ENCODE measurements around the gene FUCA2.
"Not testable (repeated sequence)": the region's sequence is repeated elsewhere in the genome, so short reads cannot be mapped to it uniquely, and the experiment has no call there.

The FUCA2 gene

DNA sequence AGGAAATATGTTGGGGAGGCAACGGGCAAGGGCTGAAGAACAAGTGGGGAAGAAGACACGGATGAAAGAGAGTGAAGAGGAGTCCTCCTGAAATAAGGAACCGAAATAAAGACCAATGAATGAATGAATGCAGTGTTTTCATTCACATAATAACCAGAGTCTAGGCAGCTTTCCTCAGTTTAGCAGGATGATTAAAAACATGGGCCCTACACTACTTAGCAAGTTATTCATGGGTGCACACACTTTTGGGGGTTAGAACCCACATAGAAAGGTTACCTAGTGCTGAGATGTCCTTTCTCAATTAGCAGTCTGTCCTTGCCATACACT lies 5.9 kb upstream of the FUCA2 start:
- Histone ChIP-seq H3K4me3 (ENCODE audit: low read depth in 1 of 2, low read length in 2 of 2) (no peak overlapping the region), H3K27me3 (ENCODE audit: control insufficient read depth in 1 of 2, insufficient read depth in 2 of 2, low read length in 2 of 2) (no peaks in the 10 kb centered on the region), H3K4me1 (ENCODE audit: control insufficient read depth in 1 of 2, insufficient read depth in 2 of 2, low read length in 2 of 2) (peaks cover 1 to 30% of the 10 kb centered on the region in 2 donors), H3K27ac (ENCODE audit: low read depth, low read length) (no peak overlapping the region), H3K36me3 (ENCODE audit: control insufficient read depth in 1 of 2, insufficient read depth in 2 of 2, low read length in 2 of 2) (no peaks in the 10 kb centered on the region), H3K9me3 (ENCODE audit: control insufficient read depth in 1 of 2, low read length in 2 of 2) (no peaks in the 10 kb centered on the region), H3K9ac (ENCODE audit: low read depth in 1 of 2, low read length in 2 of 2) (no peak overlapping the region)

DNA sequence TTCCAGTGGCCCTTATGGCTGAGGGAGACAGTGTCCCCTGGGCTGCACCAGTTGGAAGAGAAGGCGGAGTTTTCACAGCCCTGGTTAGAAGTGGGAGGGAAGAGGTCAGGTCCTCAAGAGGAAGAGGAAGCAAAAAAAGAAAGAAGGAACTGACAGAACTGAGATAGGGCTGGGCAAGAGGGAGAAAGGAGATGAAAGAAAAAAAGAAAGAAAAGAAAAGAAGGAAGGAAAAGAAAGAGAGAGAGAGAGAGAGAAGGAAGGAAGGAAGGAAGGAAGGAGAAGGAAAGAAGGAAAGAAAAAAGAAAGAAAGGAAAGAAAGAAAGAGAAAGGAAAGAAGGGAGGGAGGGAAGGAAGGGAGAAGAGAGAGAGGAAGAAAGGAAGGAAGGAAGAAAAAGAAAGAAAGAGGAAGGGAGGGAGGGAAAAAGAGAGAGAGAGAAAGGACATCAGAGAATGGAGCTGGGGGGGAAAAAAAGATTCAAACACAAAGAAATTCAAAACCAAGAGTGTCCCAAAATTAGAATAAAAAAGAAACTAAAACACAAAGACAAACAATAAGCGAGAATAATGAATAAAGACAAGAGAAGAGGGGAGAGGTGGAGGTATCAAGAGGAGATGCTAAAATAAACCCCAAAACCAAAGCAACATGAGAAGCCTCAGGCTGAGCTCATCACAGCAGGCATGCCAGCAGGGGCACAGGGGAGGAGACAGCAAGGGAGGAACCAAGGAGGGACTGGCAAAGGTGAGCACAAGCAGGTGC lies 5.3 kb upstream of the FUCA2 start:
- no peak overlapping the region for H3K9ac ChIP-seq (ENCODE audit: low read depth in 1 of 2, low read length in 2 of 2)
- no peak overlapping the region for H3K4me3 ChIP-seq (ENCODE audit: low read depth in 1 of 2, low read length in 2 of 2)
- H3K36me3 ChIP-seq (ENCODE audit: control insufficient read depth in 1 of 2, insufficient read depth in 2 of 2, low read length in 2 of 2): no peaks in the 10 kb centered on the region
- no peak overlapping the region for H3K27ac ChIP-seq (ENCODE audit: low read depth, low read length)
- H3K4me1 ChIP-seq (ENCODE audit: control insufficient read depth in 1 of 2, insufficient read depth in 2 of 2, low read length in 2 of 2): peaks cover 4 to 28% of the 10 kb centered on the region in 2 donors
- H3K9me3 ChIP-seq (ENCODE audit: control insufficient read depth in 1 of 2, low read length in 2 of 2): no peaks in the 10 kb centered on the region
- no peaks in the 10 kb centered on the region for H3K27me3 ChIP-seq (ENCODE audit: control insufficient read depth in 1 of 2, insufficient read depth in 2 of 2, low read length in 2 of 2)

DNA sequence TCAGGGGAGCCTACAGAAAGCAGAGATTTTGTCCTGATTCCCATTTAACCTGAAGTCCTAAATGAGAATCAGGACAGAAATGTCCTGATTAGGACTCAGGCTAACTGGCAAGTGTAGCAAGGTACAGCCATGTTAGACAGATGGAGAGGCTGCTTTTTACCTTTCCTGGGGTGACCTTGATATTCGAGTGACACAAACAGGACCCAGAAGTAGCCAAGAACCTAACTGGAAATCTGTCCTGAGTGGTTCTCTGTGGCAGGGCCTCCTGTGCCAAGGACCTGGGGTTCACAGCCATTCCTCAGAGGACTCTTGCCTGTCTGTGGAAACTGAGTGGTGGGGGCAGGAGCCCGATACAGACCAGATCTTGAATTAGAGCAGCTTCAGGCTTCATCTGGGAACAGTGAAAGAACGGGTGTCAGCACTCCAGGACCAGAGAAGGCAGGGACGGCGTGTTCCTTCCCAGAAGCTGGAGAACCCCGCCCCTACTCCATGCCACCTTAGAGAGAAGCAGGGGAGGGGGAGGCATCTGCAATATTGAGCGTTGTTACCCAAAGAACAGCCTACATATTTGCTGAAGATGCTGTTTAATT lies 4.3 kb upstream of the FUCA2 start:
- H3K4me1 ChIP-seq (ENCODE audit: control insufficient read depth in 1 of 2, insufficient read depth in 2 of 2, low read length in 2 of 2): peaks cover 9 to 23% of the 10 kb centered on the region in 2 donors
- H3K27me3 ChIP-seq (ENCODE audit: control insufficient read depth in 1 of 2, insufficient read depth in 2 of 2, low read length in 2 of 2): no peaks in the 10 kb centered on the region
- H3K9ac ChIP-seq (ENCODE audit: low read depth in 1 of 2, low read length in 2 of 2): no peak overlapping the region
- H3K9me3 ChIP-seq (ENCODE audit: control insufficient read depth in 1 of 2, low read length in 2 of 2): no peaks in the 10 kb centered on the region
- H3K27ac ChIP-seq (ENCODE audit: low read depth, low read length): no peak overlapping the region
- no peak overlapping the region for H3K4me3 ChIP-seq (ENCODE audit: low read depth in 1 of 2, low read length in 2 of 2)
- H3K36me3 ChIP-seq (ENCODE audit: control insufficient read depth in 1 of 2, insufficient read depth in 2 of 2, low read length in 2 of 2): no peaks in the 10 kb centered on the region

DNA sequence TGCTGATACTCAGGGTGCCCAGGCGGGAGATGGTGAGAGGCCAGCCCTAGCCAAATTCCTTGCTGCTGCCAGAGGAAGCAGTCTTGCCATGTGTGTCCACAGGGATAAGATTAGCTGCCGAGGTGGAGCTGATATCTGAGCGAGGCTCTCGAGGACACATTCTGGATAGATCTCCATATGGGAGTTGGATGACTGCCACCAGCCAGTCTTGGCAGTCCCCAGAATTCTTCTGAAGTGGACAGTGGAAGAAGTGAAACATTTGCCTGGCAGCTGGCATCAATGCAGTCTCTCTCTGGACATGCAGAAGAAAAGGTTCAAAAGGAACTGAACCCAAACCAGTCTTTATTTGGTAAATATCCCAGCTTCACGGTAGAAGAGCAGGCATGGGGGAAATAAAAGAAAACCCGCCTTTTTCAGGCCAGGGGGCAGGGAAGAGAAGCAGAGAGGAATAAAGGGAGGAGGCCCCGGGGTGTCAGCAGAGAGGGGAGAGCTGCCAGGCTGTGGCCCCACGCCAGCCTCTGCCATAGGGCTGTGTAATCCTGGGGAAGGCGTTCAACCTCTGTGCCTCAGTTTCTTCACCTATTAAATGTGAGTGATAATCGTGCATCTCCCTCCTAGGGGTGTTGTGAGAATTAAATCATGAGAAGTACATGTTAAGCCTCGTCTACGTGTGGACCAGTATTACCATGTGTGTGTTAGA lies 3.7 kb upstream of the FUCA2 start:
- Histone ChIP-seq H3K4me3 (ENCODE audit: low read depth in 1 of 2, low read length in 2 of 2) (no peak overlapping the region), H3K27ac (ENCODE audit: low read depth, low read length) (no peak overlapping the region)

DNA sequence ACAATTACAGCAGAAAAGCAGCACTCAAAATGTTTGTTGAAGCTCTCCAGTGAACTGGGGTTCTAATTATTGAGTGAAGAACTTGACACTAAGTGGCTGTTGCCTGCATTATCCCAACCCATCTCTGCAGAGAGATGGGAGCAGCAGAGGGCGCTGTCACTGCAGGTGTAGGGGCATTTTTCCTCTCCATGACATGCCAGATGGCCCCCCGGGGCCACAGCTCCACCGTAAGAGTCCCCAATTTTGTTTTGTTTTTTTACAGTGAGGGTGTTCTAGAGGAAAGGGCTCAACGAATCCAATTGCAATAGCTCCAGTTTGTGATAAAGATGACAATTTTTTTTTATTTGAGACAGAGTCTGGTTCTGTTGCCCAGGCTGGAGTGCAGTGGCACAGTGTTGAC lies 1.9 kb upstream of the FUCA2 start:
- no peaks in the 10 kb centered on the region for H3K27me3 ChIP-seq (ENCODE audit: control insufficient read depth in 1 of 2, insufficient read depth in 2 of 2, low read length in 2 of 2)
- H3K36me3 ChIP-seq (ENCODE audit: control insufficient read depth in 1 of 2, insufficient read depth in 2 of 2, low read length in 2 of 2): peaks cover 0 to 1% of the 10 kb centered on the region in 2 donors
- H3K9me3 ChIP-seq (ENCODE audit: control insufficient read depth in 1 of 2, low read length in 2 of 2): no peaks in the 10 kb centered on the region
- peaks cover 20 to 38% of the 10 kb centered on the region in 2 donors for H3K4me1 ChIP-seq (ENCODE audit: control insufficient read depth in 1 of 2, insufficient read depth in 2 of 2, low read length in 2 of 2)
- no peak overlapping the region for H3K9ac ChIP-seq (ENCODE audit: low read depth in 1 of 2, low read length in 2 of 2)
- H3K27ac ChIP-seq (ENCODE audit: low read depth, low read length): no peak overlapping the region
- H3K4me3 ChIP-seq (ENCODE audit: low read depth in 1 of 2, low read length in 2 of 2): no peak overlapping the region

More for the DNA sequence above, 3.7 kb upstream of the FUCA2 start:
- Histone ChIP-seq H3K9ac (ENCODE audit: low read depth in 1 of 2, low read length in 2 of 2) (no peak overlapping the region), H3K4me1 (ENCODE audit: control insufficient read depth in 1 of 2, insufficient read depth in 2 of 2, low read length in 2 of 2) (peaks cover 15 to 26% of the 10 kb centered on the region in 2 donors), H3K36me3 (ENCODE audit: control insufficient read depth in 1 of 2, insufficient read depth in 2 of 2, low read length in 2 of 2) (no peaks in the 10 kb centered on the region), H3K27me3 (ENCODE audit: control insufficient read depth in 1 of 2, insufficient read depth in 2 of 2, low read length in 2 of 2) (no peaks in the 10 kb centered on the region), H3K9me3 (ENCODE audit: control insufficient read depth in 1 of 2, low read length in 2 of 2) (no peaks in the 10 kb centered on the region)

DNA sequence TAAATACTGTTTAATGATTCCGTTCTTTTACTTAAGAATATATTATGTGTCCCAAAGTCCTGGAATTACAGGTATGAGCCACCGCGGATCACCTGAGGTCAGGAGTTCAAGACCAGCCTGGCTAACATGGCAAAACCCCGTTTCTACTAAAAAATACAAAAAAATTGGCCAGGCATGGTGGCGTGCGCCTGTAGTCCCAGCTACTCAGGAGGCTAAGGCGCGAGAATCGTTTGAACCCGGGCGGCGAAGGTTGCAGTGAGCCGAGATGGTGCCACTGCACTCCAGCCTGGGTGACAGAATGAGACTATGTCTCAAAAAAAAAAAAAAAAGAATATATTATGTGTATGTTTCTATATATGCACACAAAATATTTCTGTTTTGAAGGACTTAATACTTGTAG lies 1.2 kb downstream of the FUCA2 start:
- Histone ChIP-seq H3K4me1 (ENCODE audit: control insufficient read depth in 1 of 2, insufficient read depth in 2 of 2, low read length in 2 of 2) (peaks cover 20 to 28% of the 10 kb centered on the region in 2 donors), H3K9ac (ENCODE audit: low read depth in 1 of 2, low read length in 2 of 2) (peak overlapping the region; percentile 72 to 93), H3K4me3 (ENCODE audit: low read depth in 1 of 2, low read length in 2 of 2) (peak overlapping the region; percentile 84 to 96), H3K36me3 (ENCODE audit: control insufficient read depth in 1 of 2, insufficient read depth in 2 of 2, low read length in 2 of 2) (peaks cover 12 to 20% of the 10 kb centered on the region in 2 donors)
- H3K9me3 ChIP-seq (ENCODE audit: control insufficient read depth in 1 of 2, low read length in 2 of 2); H3K27ac ChIP-seq (ENCODE audit: low read depth, low read length); H3K27me3 ChIP-seq (ENCODE audit: control insufficient read depth in 1 of 2, insufficient read depth in 2 of 2, low read length in 2 of 2): not testable (repeated sequence)

DNA sequence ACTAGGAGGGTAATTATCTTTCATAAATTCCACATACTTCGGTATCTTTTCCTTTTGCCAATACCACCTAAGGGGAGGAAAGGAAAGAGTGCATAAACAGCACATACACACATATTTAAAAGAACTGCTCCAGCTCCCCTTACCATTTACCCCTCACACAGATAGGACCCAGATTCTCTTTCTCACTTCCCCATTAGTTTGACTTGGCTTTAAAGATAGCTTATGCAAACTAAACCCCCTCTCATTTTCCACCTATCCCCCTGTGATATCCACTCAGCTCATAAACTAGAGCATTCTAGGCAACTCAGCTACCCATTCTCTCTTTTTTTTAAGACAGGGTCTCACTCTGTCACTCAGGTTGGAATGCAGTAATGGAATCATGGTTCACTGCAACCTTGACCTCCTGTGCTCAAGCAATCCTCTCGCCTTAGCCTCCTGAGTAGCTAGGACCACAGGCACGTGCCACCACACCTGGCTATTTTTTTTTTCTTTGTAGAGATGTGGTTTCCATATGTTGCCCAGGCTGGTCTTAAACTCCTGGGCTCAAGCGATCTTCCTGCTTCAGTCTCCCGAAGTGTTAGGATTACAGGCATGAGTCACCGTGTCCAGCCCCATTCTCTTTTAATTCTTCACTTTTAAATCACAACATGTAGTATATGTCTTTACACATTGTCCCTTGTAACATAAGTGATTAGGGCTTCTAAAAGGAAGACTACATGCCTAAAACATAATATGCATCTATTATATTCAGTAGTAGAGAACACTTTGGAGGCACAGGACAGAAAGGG lies 4.0 kb downstream of the FUCA2 start:
- Histone ChIP-seq H3K9ac (ENCODE audit: low read depth in 1 of 2, low read length in 2 of 2) (no peak overlapping the region), H3K4me1 (ENCODE audit: control insufficient read depth in 1 of 2, insufficient read depth in 2 of 2, low read length in 2 of 2) (peaks cover 20 to 21% of the 10 kb centered on the region in 2 donors), H3K9me3 (ENCODE audit: control insufficient read depth in 1 of 2, low read length in 2 of 2) (no peaks in the 10 kb centered on the region), H3K4me3 (ENCODE audit: low read depth in 1 of 2, low read length in 2 of 2) (no peak overlapping the region), H3K27ac (ENCODE audit: low read depth, low read length) (no peak overlapping the region), H3K27me3 (ENCODE audit: control insufficient read depth in 1 of 2, insufficient read depth in 2 of 2, low read length in 2 of 2) (no peaks in the 10 kb centered on the region), H3K36me3 (ENCODE audit: control insufficient read depth in 1 of 2, insufficient read depth in 2 of 2, low read length in 2 of 2) (peaks cover 12 to 32% of the 10 kb centered on the region in 2 donors)

DNA sequence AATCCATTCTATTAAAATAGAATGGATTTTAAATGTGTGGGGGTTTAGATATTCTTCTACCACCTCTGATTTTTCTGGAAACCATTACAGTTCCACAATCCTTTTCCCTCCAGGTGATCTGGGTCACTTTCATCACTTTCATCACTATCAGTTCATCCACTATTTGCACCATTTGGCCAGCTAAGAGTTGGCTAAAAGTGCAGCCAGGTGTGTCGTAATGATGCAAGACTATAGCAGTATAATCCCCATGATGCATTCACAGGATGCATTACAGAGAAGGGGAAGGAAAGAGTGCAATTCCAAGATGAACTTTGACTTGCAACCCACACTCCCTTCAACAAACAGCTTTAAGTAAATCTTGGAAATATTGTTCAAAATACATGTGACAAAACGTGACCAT lies 4.9 kb downstream of the FUCA2 start:
- Histone ChIP-seq H3K36me3 (ENCODE audit: control insufficient read depth in 1 of 2, insufficient read depth in 2 of 2, low read length in 2 of 2) (peaks cover 15 to 38% of the 10 kb centered on the region in 2 donors), H3K4me1 (ENCODE audit: control insufficient read depth in 1 of 2, insufficient read depth in 2 of 2, low read length in 2 of 2) (peaks cover 14 to 16% of the 10 kb centered on the region in 2 donors), H3K4me3 (ENCODE audit: low read depth in 1 of 2, low read length in 2 of 2) (no peak overlapping the region), H3K27ac (ENCODE audit: low read depth, low read length) (no peak overlapping the region), H3K9ac (ENCODE audit: low read depth in 1 of 2, low read length in 2 of 2) (no peak overlapping the region), H3K9me3 (ENCODE audit: control insufficient read depth in 1 of 2, low read length in 2 of 2) (no peaks in the 10 kb centered on the region), H3K27me3 (ENCODE audit: control insufficient read depth in 1 of 2, insufficient read depth in 2 of 2, low read length in 2 of 2) (no peaks in the 10 kb centered on the region)

DNA sequence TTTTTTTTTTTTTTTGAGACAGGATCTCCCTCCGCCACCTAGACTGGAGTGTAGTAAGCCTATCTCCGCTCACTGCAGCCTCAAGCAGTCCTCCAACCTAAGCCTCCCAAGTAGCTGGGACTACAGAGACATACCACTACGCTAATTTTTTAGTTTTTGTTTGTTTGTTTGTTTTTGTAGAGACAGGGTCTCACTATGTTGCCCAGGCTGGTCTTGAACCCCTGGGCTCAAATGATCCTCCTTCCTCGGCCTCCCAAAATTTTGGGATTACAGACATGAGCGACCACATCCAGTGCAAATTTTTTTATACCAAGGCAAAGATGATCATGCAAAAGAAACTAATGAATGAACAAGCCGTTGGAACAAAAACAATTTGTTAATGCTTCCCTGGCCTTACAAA lies 5.3 kb downstream of the FUCA2 start:
- Histone ChIP-seq H3K4me1 (ENCODE audit: control insufficient read depth in 1 of 2, insufficient read depth in 2 of 2, low read length in 2 of 2) (peaks cover 14 to 16% of the 10 kb centered on the region in 2 donors), H3K9ac (ENCODE audit: low read depth in 1 of 2, low read length in 2 of 2) (no peak overlapping the region), H3K9me3 (ENCODE audit: control insufficient read depth in 1 of 2, low read length in 2 of 2) (no peaks in the 10 kb centered on the region), H3K27ac (ENCODE audit: low read depth, low read length) (no peak overlapping the region), H3K4me3 (ENCODE audit: low read depth in 1 of 2, low read length in 2 of 2) (no peak overlapping the region), H3K36me3 (ENCODE audit: control insufficient read depth in 1 of 2, insufficient read depth in 2 of 2, low read length in 2 of 2) (peaks cover 15 to 42% of the 10 kb centered on the region in 2 donors), H3K27me3 (ENCODE audit: control insufficient read depth in 1 of 2, insufficient read depth in 2 of 2, low read length in 2 of 2) (no peaks in the 10 kb centered on the region)

DNA sequence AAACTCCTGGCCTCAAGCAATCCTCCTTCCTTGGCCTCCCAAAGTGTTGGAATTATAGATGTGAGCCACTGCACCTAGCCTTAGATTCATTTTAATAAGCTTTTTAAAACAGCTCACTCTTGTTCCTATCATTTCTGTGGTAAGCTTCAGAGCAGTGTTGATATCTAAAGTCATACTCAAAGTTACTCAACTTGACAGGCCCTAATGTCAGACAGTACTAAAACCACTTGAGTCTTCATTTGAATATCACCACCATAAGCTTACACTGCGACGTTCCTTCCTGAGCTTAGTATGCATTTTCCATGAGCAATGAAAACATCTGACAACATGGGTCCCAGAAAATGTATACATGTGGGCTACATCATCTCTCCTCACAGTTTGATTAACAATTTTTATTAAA lies 6.0 kb downstream of the FUCA2 start:
- Histone ChIP-seq H3K27ac (ENCODE audit: low read depth, low read length) (no peak overlapping the region), H3K36me3 (ENCODE audit: control insufficient read depth in 1 of 2, insufficient read depth in 2 of 2, low read length in 2 of 2) (peaks cover 18 to 48% of the 10 kb centered on the region in 2 donors), H3K9ac (ENCODE audit: low read depth in 1 of 2, low read length in 2 of 2) (no peak overlapping the region), H3K27me3 (ENCODE audit: control insufficient read depth in 1 of 2, insufficient read depth in 2 of 2, low read length in 2 of 2) (no peaks in the 10 kb centered on the region), H3K9me3 (ENCODE audit: control insufficient read depth in 1 of 2, low read length in 2 of 2) (no peaks in the 10 kb centered on the region), H3K4me1 (ENCODE audit: control insufficient read depth in 1 of 2, insufficient read depth in 2 of 2, low read length in 2 of 2) (peaks cover 7 to 13% of the 10 kb centered on the region in 2 donors), H3K4me3 (ENCODE audit: low read depth in 1 of 2, low read length in 2 of 2) (no peak overlapping the region)

Data from duodenal mucosa (tissue), 2 donors.